Brain microvascular endothelial cell (primary cell): Measurements from ENCODE around the gene PRPF40B.
"Not testable (repeated sequence)": the region's sequence is repeated elsewhere in the genome, so short reads cannot be mapped to it uniquely, and the experiment has no call there.

Experiments
- DNase-seq: peaks from one replicate; pipeline ENCODE4 v3.0.0-alpha.2; 2020
- H3K27ac ChIP-seq: fragments of 250-450 bp; sonication (Bioruptor Pico); 2 replicates; pipeline ENCODE4 v1.5.1; 2020; ENCODE audit warnings: mild to moderate bottlenecking, moderate library complexity
- H3K27me3 ChIP-seq: fragments of 250-450 bp; sonication (Bioruptor Pico); replicated peaks from 2 replicates; pipeline ENCODE4 v1.5.1; 2020; ENCODE audit warnings: mild to moderate bottlenecking
- H3K36me3 ChIP-seq: fragments of 250-450 bp; sonication (Bioruptor Pico); replicated peaks from 2 replicates; pipeline ENCODE4 v1.5.1; 2020; ENCODE audit warnings: mild to moderate bottlenecking
- H3K4me3 ChIP-seq: 2 replicates; pipeline ENCODE4 v1.5.1; 2011; ENCODE audit warnings: low read depth, mild to moderate bottlenecking, control low read depth, low read length, moderate library complexity
- CTCF ChIP-seq: IDR thresholded peaks from 2 replicates; pipeline ENCODE4 v1.5.1; 2011; ENCODE audit warnings: low read depth, mild to moderate bottlenecking, moderate library complexity, low read length, control low read depth, inconsistent platforms; ENCODE audit errors: missing control alignments
- in situ Hi-C: cut with HindIII; loops from 2 replicates; pipeline ENCODE4 v1.10.0; 2017; ENCODE audit warnings: low sequenced_read_pairs, low pct_ligation_motif_present

PRPF40B gene

GRCh38 chr12:49588281-49588680 is 35.1 kb upstream of the PRPF40B start:
- DNase-seq: no peak
- in situ Hi-C loops: no loop called here
- Histone ChIP-seq H3K27me3 (no peaks in the 10 kb centered on the region), H3K36me3 (no peaks in the 10 kb centered on the region), H3K27ac (no peak overlapping the region), H3K4me3 (no peak overlapping the region)
- TF ChIP-seq CTCF: no peak

- Histone ChIP-seq H3K27me3 (no peaks in the 10 kb centered on the region), H3K27ac (no peak overlapping the region), H3K36me3 (no peaks in the 10 kb centered on the region), H3K4me3 (no peak overlapping the region)
- TF ChIP-seq CTCF: no peak
- in situ Hi-C loops: no loop called here
- DNase-seq: no peak
Observed at GRCh38 chr12:49588721-49589516, 34.4 kb upstream of the PRPF40B start.

GRCh38 chr12:49598527-49598926 is 24.8 kb upstream of the PRPF40B start:
- TF ChIP-seq CTCF: no peak
- H3K27me3 ChIP-seq: no peaks in the 10 kb centered on the region
- in situ Hi-C loops: no loop called here
- H3K4me3 ChIP-seq: no peak overlapping the region
- no peak overlapping the region for H3K27ac ChIP-seq
- DNase-seq: no peak
- no peaks in the 10 kb centered on the region for H3K36me3 ChIP-seq

- no peak for TF ChIP-seq CTCF
- in situ Hi-C loops: no loop called here
- DNase-seq: no peak
- Histone ChIP-seq H3K36me3 (no peaks in the 10 kb centered on the region), H3K27ac (no peak overlapping the region), H3K4me3 (no peak overlapping the region), H3K27me3 (no peaks in the 10 kb centered on the region)
Observed at GRCh38 chr12:49599961-49600360, 23.4 kb upstream of the PRPF40B start.

GRCh38 chr12:49603721-49604120 is 19.6 kb upstream of the PRPF40B start:
- Histone ChIP-seq H3K27ac (no peak overlapping the region), H3K4me3 (no peak overlapping the region), H3K36me3 (no peaks in the 10 kb centered on the region), H3K27me3 (no peaks in the 10 kb centered on the region)
- no peak for DNase-seq
- in situ Hi-C loops: no loop called here
- TF ChIP-seq CTCF: no peak

- H3K27me3 ChIP-seq: no peaks in the 10 kb centered on the region
- H3K27ac ChIP-seq: no peak overlapping the region
- TF ChIP-seq CTCF: no peak
- H3K4me3 ChIP-seq: no peak overlapping the region
- DNase-seq: no peak
- no peaks in the 10 kb centered on the region for H3K36me3 ChIP-seq
- in situ Hi-C loops: no loop called here
Observed at GRCh38 chr12:49604856-49605255, 18.5 kb upstream of the PRPF40B start.

- DNase-seq, in situ Hi-C loops, H3K27ac ChIP-seq, H3K27me3 ChIP-seq, H3K4me3 ChIP-seq, H3K36me3 ChIP-seq: not testable (repeated sequence)
Observed at GRCh38 chr12:49605539-49605938, 17.8 kb upstream of the PRPF40B start, which contains the start of gene FAM186B. FAM186B (minus strand) TSS chr12:49605639; CDS start chr12:49605477, 162 bp downstream.
